Osteocyte (in vitro differentiated cells): ENCODE results near the gene TRUB1. TPM values are rescaled to one million over a fixed set of nuclear protein-coding genes. Genes with fewer than 3 reads are reported as not detected.

Experiments used
- DNase-seq: peaks from one replicate; pipeline ENCODE4 v3.0.0; 2021; ENCODE audit warnings: mixed read lengths; ENCODE audit not compliant: unreplicated experiment; ENCODE audit errors: extremely low spot score
- H3K27ac Mint-ChIP-seq: one replicate; pipeline ENCODE4 v1.8.0; 2021; ENCODE audit warnings: mild to moderate bottlenecking, mixed read lengths; ENCODE audit not compliant: unreplicated experiment
- H3K27me3 Mint-ChIP-seq: one replicate; pipeline ENCODE4 v1.8.0; 2021; ENCODE audit warnings: mixed read lengths; ENCODE audit not compliant: unreplicated experiment
- H3K36me3 Mint-ChIP-seq: one replicate; pipeline ENCODE4 v1.8.0; 2021; ENCODE audit warnings: mixed read lengths; ENCODE audit not compliant: unreplicated experiment
- H3K4me1 Mint-ChIP-seq: one replicate; pipeline ENCODE4 v1.8.0; 2021; ENCODE audit warnings: mixed read lengths; ENCODE audit not compliant: unreplicated experiment
- H3K4me3 Mint-ChIP-seq: one replicate; pipeline ENCODE4 v1.8.0; 2021; ENCODE audit warnings: mild to moderate bottlenecking, moderate library complexity, mixed read lengths; ENCODE audit not compliant: unreplicated experiment
- H3K9me3 Mint-ChIP-seq: one replicate; pipeline ENCODE4 v1.8.0; 2021; ENCODE audit warnings: mixed read lengths; ENCODE audit not compliant: unreplicated experiment
- CTCF ChIP-seq: fragments of 200-600 bp; sonication (generic); IDR thresholded peaks from 2 replicates; pipeline ENCODE4 v1.5.0; 2021; ENCODE audit warnings: antibody characterized with exemption, mild to moderate bottlenecking, moderate library complexity
- total RNA-seq: library from RNA; stranded (reverse); gene quantifications from 2 replicates; pipeline ENCODE4 v1.2.1, GENCODE V29; 2021

TRUB1 gene
- total RNA-seq, 1 donor from 2014 or later: 15.9 TPM

- Mint-ChIP-seq H3K36me3 (no peaks in the 10 kb centered on the region), H3K27ac (no peak overlapping the region), H3K9me3 (peaks cover 6% of the 10 kb centered on the region), H3K4me1 (peaks cover 39% of the 10 kb centered on the region), H3K27me3 (no peaks in the 10 kb centered on the region), H3K4me3 (no peak overlapping the region)
- no peak for DNase-seq
- TF ChIP-seq CTCF: no peak
These were observed 29.1 kb upstream of the TRUB1 start for GRCh38 chr10:114908896-114909295.

GRCh38 chr10:114911052-114911711 lies 26.8 kb upstream of the TRUB1 start:
- Mint-ChIP-seq H3K4me1 (peaks cover 18% of the 10 kb centered on the region), H3K27me3 (no peaks in the 10 kb centered on the region), H3K9me3 (peaks cover 6% of the 10 kb centered on the region), H3K36me3 (no peaks in the 10 kb centered on the region), H3K27ac (no peak overlapping the region), H3K4me3 (no peak overlapping the region)
- DNase-seq: no peak
- TF ChIP-seq CTCF: no peak

GRCh38 chr10:114911801-114912469 lies 26.1 kb upstream of the TRUB1 start:
- Mint-ChIP-seq H3K4me1 (peaks cover 11% of the 10 kb centered on the region), H3K27me3 (no peaks in the 10 kb centered on the region), H3K27ac (no peak overlapping the region), H3K9me3 (peaks cover 6% of the 10 kb centered on the region), H3K36me3 (no peaks in the 10 kb centered on the region), H3K4me3 (no peak overlapping the region)
- no peak for TF ChIP-seq CTCF
- no peak for DNase-seq

- Mint-ChIP-seq H3K27ac (no peak overlapping the region), H3K9me3 (peaks cover 3% of the 10 kb centered on the region), H3K36me3 (no peaks in the 10 kb centered on the region), H3K27me3 (no peaks in the 10 kb centered on the region), H3K4me1 (peaks cover 5% of the 10 kb centered on the region), H3K4me3 (no peak overlapping the region)
- no peak for TF ChIP-seq CTCF
- no peak for DNase-seq
These were observed 25.5 kb upstream of the TRUB1 start for GRCh38 chr10:114912470-114912859.

GRCh38 chr10:114914560-114914959 lies 23.4 kb upstream of the TRUB1 start:
- H3K9me3 Mint-ChIP-seq: no peaks in the 10 kb centered on the region

More at GRCh38 chr10:114914560-114914959, 23.4 kb upstream of the TRUB1 start:
- Mint-ChIP-seq H3K4me3 (no peak overlapping the region), H3K27ac (no peak overlapping the region), H3K36me3 (no peaks in the 10 kb centered on the region), H3K4me1 (peaks cover 12% of the 10 kb centered on the region), H3K27me3 (no peaks in the 10 kb centered on the region)
- no peak for TF ChIP-seq CTCF
- DNase-seq: no peak
